Esophagus muscularis mucosa (tissue), 3 donors: ENCODE measurements around the gene TAF11.

ENCODE experiments used
- POLR2A ChIP-seq: fragments of 450-650 bp; IDR thresholded peaks from one replicate; pipeline ENCODE4 v1.6.1; 2017; ENCODE audit warnings: antibody characterized with exemption, moderate library complexity, mild to moderate bottlenecking, low read depth
- TF ChIP-seq, protein P1 (sequence below), 3 experiments: fragments of 200-600 bp in 2 of 3; fragments of 450-650 bp in 1 of 3; sonication (generic) in 2 of 3; IDR thresholded peaks; one replicate each; pipeline ENCODE4 v1.5.1; 2017 to 2019; ENCODE audit warnings: antibody characterized with exemption in 3 of 3, mild to moderate bottlenecking in 2 of 3, moderate library complexity in 1 of 3

DNA sequence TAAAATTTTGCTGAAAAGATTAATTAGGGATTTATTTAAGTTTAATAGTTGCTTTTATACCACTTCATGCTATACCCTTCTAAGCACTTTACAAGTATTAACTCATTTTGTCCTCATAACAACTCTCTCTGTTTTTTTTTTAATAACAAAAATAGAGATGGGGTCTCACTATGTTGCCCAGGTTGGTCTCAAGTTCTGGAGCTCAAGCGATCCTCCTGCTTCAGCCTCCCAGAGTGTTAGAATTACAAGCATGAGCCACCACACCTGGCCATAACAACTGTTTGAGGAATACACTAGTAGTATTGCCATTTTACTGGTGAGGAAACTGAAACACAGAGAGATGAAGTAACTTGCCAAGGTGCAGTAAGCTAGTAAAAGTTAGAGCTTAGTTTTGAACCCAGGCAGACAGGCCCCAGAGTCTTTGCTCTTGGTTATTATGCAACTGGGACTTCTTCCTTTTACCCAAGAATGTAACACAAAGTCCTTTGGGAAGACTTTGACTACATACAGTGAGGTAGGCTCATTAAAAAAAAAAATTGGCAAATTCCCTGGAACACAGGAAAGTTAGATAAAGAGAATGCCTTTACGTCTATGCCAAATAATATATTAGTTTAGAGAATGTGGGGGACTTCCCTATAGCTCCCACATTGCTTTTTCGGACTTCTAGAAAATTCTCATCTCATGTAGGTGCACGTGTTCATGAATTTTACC is 12.6 kb upstream of the TAF11 start:
- TF ChIP-seq, protein P1, sequence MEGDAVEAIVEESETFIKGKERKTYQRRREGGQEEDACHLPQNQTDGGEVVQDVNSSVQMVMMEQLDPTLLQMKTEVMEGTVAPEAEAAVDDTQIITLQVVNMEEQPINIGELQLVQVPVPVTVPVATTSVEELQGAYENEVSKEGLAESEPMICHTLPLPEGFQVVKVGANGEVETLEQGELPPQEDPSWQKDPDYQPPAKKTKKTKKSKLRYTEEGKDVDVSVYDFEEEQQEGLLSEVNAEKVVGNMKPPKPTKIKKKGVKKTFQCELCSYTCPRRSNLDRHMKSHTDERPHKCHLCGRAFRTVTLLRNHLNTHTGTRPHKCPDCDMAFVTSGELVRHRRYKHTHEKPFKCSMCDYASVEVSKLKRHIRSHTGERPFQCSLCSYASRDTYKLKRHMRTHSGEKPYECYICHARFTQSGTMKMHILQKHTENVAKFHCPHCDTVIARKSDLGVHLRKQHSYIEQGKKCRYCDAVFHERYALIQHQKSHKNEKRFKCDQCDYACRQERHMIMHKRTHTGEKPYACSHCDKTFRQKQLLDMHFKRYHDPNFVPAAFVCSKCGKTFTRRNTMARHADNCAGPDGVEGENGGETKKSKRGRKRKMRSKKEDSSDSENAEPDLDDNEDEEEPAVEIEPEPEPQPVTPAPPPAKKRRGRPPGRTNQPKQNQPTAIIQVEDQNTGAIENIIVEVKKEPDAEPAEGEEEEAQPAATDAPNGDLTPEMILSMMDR (IDR thresholded peaks at IDR 0.05) = no peak
- TF ChIP-seq POLR2A = no peak
